ENCODE results near the gene ITPR1. TPM values are rescaled to one million over a fixed set of nuclear protein-coding genes. Genes with fewer than 3 reads are reported as not detected.

Gene ITPR1
- total RNA-seq, 4 donors from 2014 or later, result 56.1 to 71.2 (median 61.9) TPM

DNA sequence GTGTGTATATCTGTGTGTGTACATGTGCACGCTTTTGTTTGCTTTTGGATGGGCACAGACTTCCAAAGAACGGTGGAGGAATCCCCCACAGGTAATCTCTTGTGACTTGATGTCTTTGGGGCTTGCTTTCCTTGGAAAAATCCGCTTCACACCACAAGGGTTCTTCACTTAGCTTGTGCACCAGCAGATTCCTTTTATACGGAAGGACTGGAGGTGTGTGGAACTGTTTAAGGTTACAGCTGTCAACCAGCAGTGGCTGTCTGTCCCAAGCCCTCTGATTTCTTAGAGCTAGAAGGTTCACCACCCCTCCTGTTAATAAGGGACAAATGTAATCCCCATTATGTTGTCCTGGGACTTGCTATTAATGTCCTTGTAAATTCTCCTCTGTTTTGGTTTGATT is 193.5 kb downstream of the ITPR1 start:
- peaks cover 0 to 20% (median 2%) of the 10 kb centered on the region in 4 donors for H3K9me3 ChIP-seq
- no peak overlapping the region for H3K4me3 ChIP-seq
- H3K27me3 ChIP-seq, result no peaks in the 10 kb centered on the region
- H3K4me1 ChIP-seq, result no peaks in the 10 kb centered on the region
- TF ChIP-seq POLR2A (IDR thresholded peaks at IDR 0.05), result no peak
- no peak for TF ChIP-seq EP300 (IDR thresholded peaks at IDR 0.05)
- TF ChIP-seq, protein P1, sequence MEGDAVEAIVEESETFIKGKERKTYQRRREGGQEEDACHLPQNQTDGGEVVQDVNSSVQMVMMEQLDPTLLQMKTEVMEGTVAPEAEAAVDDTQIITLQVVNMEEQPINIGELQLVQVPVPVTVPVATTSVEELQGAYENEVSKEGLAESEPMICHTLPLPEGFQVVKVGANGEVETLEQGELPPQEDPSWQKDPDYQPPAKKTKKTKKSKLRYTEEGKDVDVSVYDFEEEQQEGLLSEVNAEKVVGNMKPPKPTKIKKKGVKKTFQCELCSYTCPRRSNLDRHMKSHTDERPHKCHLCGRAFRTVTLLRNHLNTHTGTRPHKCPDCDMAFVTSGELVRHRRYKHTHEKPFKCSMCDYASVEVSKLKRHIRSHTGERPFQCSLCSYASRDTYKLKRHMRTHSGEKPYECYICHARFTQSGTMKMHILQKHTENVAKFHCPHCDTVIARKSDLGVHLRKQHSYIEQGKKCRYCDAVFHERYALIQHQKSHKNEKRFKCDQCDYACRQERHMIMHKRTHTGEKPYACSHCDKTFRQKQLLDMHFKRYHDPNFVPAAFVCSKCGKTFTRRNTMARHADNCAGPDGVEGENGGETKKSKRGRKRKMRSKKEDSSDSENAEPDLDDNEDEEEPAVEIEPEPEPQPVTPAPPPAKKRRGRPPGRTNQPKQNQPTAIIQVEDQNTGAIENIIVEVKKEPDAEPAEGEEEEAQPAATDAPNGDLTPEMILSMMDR (IDR thresholded peaks at IDR 0.05), result no peak
- no peak overlapping the region for H3K27ac ChIP-seq
- H3K36me3 ChIP-seq, result peaks cover 0 to 90% (median 8%) of the 10 kb centered on the region in 3 donors
- DNase-seq (ENCODE audit: low spot score in 2 of 2), result no peak
- WGBS, 2 donors, result 88 to 93% methylated on average over 4 of the region's 4 CpGs

DNA sequence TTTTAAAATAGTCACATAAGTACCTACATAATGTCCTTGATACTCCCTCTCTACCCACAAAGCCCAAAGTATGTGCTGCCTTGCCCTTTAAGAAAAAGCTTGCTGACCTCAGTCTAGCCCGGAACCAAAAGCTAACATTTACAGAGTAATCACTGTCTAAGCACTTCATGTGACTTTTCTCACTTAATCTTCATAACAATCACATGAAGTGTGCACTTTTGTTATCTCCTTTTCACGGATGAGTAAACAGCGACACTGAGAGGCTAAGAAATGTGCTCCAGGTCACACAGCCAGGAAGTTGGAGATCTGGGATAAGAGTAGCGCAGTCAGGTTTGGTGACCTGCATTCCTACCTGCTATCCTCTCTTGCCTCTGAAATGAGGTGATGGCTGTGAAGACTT is 194.0 kb downstream of the ITPR1 start:
- H3K36me3 ChIP-seq, result peaks cover 0 to 95% (median 8%) of the 10 kb centered on the region in 3 donors
- WGBS, 2 donors, result 68 to 71% methylated on average over 4 of the region's 4 CpGs
- peaks cover 0 to 20% (median 2%) of the 10 kb centered on the region in 4 donors for H3K9me3 ChIP-seq
- TF ChIP-seq EP300 (IDR thresholded peaks at IDR 0.05), result no peak
- TF ChIP-seq POLR2A (IDR thresholded peaks at IDR 0.05), result no peak
- TF ChIP-seq, protein P1 (IDR thresholded peaks at IDR 0.05), result no peak
- no peak overlapping the region for H3K27ac ChIP-seq
- no peak for DNase-seq (ENCODE audit: low spot score in 2 of 2)
- no peaks in the 10 kb centered on the region for H3K27me3 ChIP-seq
- H3K4me3 ChIP-seq, result no peak overlapping the region
- no peaks in the 10 kb centered on the region for H3K4me1 ChIP-seq

DNA sequence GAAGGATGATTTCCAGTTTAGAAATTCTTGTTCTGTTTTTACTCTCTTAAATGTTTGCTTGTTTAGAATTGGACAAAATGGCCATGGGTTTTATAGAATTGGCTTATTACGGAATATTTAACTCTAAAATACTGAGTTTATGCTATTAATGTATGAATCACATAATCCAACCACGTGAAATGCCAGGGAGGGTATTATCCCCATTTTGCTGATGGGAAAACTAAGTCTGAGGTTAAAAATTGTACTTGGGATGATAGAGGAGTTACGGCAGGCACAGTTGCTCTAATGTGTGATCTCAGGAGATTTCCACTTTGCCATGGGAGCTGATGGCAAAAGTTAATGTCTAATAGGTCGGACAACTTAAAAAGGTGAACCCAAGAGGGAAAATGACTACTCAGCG is 194.4 kb downstream of the ITPR1 start:
- no peak for TF ChIP-seq POLR2A (IDR thresholded peaks at IDR 0.05)
- no peak for TF ChIP-seq EP300 (IDR thresholded peaks at IDR 0.05)
- TF ChIP-seq, protein P1 (IDR thresholded peaks at IDR 0.05), result no peak
- H3K9me3 ChIP-seq, result peaks cover 0 to 20% (median 2%) of the 10 kb centered on the region in 4 donors
- H3K27me3 ChIP-seq, result no peaks in the 10 kb centered on the region
- H3K4me1 ChIP-seq, result no peaks in the 10 kb centered on the region
- H3K36me3 ChIP-seq, result peaks cover 0 to 98% (median 8%) of the 10 kb centered on the region in 3 donors
- no peak overlapping the region for H3K4me3 ChIP-seq
- 76 to 94% methylated on average over 5 of the region's 5 CpGs for WGBS, 2 donors
- DNase-seq (ENCODE audit: low spot score in 2 of 2), result no peak
- H3K27ac ChIP-seq, result no peak overlapping the region

DNA sequence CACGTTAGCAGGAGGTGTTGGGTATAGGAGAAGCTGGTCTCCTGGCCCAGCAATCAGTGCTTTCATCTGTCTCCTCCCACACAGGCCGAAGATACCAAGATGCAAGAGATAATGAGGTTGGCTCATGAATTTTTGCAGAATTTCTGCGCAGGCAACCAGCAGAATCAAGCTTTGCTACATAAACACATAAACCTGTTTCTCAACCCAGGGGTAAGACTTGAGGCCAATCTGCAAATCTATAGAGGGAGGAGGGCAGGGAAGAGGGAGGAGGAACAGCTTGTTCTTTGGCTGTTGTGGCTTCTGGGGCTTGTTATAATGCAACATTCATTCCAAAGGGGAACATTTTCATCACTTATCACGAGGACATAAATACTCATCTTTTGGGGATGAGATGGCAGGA is 195.3 kb downstream of the ITPR1 start:
- Histone ChIP-seq H3K9me3 (peaks cover 0 to 20% (median 2%) of the 10 kb centered on the region in 4 donors), H3K36me3 (peaks cover 0 to 95% (median 8%) of the 10 kb centered on the region in 3 donors), H3K4me1 (no peaks in the 10 kb centered on the region), H3K27me3 (no peaks in the 10 kb centered on the region), H3K27ac (no peak overlapping the region), H3K4me3 (no peak overlapping the region)
- TF ChIP-seq EP300 (IDR thresholded peaks at IDR 0.05) (no peak), POLR2A (IDR thresholded peaks at IDR 0.05) (no peak)
- TF ChIP-seq, protein P1 (IDR thresholded peaks at IDR 0.05), result no peak
- no peak for DNase-seq (ENCODE audit: low spot score in 2 of 2)
- 78 to 89% methylated on average over 4 of the region's 4 CpGs for WGBS, 2 donors

DNA sequence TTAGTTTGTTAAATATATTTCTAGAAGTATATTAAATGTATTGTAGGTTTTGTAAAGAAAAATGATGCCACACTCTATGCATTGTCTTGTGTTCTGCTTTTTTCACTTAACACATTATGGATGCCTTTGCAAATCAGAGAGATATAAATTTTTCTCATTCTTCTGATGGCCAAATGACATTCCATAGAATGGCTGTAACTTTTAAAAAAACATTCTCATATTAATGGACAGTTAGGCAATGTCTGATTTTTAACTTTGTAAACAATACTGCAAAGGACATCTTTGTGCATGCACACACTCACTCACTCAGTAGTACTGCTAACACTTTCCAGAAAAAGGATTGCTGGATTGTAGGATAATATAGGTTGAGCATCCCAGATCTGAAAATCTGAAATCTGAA is 195.9 kb downstream of the ITPR1 start:
- TF ChIP-seq, protein P1 (IDR thresholded peaks at IDR 0.05), result no peak
- TF ChIP-seq EP300 (IDR thresholded peaks at IDR 0.05) (no peak), POLR2A (IDR thresholded peaks at IDR 0.05) (no peak)
- Histone ChIP-seq H3K4me1 (no peaks in the 10 kb centered on the region), H3K27ac (no peak overlapping the region), H3K36me3 (peaks cover 0 to 93% (median 5%) of the 10 kb centered on the region in 3 donors), H3K27me3 (no peaks in the 10 kb centered on the region), H3K9me3 (peaks cover 0 to 20% (median 2%) of the 10 kb centered on the region in 4 donors), H3K4me3 (no peak overlapping the region)
- DNase-seq (ENCODE audit: low spot score in 2 of 2), result no peak
